ENCODE results near the gene BRS3. TPM values are rescaled to one million over a fixed set of nuclear protein-coding genes. Genes with fewer than 3 reads are reported as not detected.

BRS3 gene
- total RNA-seq, 1 donor from 2014 or later: not detected

DNA sequence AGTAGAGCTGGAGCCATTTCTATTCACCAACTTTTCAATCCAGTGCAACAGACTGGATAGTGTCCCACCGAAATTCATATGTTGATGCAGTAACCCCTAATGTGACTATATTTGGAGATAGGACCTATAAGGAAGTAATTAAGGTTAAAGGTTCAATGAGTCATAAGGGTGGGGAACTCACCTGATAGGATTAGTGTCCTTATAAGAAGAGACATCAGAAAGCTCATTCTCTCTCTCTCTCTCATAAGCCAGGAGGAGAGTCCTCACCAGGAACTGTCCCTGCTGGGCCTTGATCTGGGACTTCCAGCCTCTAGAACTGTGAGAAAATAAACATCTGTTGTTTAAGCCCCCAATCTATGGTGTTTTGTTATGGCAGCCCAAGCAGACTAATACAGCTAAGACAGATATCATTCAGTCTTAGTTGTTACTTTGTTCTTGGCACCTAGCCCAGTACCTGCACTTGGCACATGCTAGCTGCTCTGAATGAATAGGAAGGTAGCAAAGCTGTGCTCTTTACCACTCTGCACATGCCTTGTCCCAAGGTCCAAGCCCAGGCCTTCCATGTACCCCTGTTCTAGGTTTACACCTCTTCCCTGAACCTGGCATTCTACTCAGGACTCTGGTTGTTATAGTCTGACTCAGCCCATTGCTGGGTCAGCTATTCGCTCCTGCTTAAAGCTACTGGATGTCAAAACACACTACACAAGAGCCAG, 19.2 kb upstream of the BRS3 start:
- H3K9me3 Mint-ChIP-seq: peaks cover 7% of the 10 kb centered on the region
- H3K27ac Mint-ChIP-seq: no peak overlapping the region
- peaks cover 5% of the 10 kb centered on the region for H3K27me3 Mint-ChIP-seq
- intact Hi-C loops (cut with micrococcal nuclease): no loop called here
- DNase-seq: no peak
- H3K4me3 Mint-ChIP-seq: no peak overlapping the region
- H3K36me3 Mint-ChIP-seq (ENCODE audit: low read depth): no peaks in the 10 kb centered on the region
- peaks cover 3% of the 10 kb centered on the region for H3K4me1 Mint-ChIP-seq

- Mint-ChIP-seq H3K36me3 (ENCODE audit: low read depth) (no peaks in the 10 kb centered on the region), H3K27me3 (no peaks in the 10 kb centered on the region), H3K4me3 (no peak overlapping the region), H3K9me3 (peaks cover 7% of the 10 kb centered on the region), H3K4me1 (peaks cover 2% of the 10 kb centered on the region), H3K27ac (no peak overlapping the region)
- DNase-seq: no peak
- intact Hi-C loops (cut with micrococcal nuclease): no loop called here
These were observed 14.1 kb upstream of the BRS3 start for GRCh38 chrX:136473663-136474062.

DNA sequence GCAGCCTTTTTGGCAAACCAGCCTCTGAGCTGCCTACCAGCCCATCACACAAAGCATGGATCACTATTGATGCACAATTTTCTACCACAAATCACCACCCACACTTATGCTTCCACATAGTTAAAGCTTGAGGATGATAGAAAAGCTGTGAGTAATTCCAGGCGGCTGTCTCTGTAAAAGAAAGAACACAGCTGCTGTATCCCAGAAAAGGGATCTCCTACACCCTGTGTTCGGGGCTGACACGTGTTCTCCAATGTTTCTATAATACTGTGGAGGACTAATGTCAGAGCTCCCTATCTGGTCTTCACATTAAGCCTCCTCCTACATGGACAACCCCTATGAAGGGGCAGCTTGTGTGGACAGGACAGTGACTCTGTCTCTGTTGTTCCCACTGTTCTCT, 12.5 kb upstream of the BRS3 start:
- intact Hi-C loops (cut with micrococcal nuclease): no loop called here
- no peak overlapping the region for H3K27ac Mint-ChIP-seq
- H3K27me3 Mint-ChIP-seq: no peaks in the 10 kb centered on the region
- peaks cover 2% of the 10 kb centered on the region for H3K4me1 Mint-ChIP-seq
- no peak for DNase-seq
- no peaks in the 10 kb centered on the region for H3K36me3 Mint-ChIP-seq (ENCODE audit: low read depth)
- no peak overlapping the region for H3K4me3 Mint-ChIP-seq
- H3K9me3 Mint-ChIP-seq: peaks cover 7% of the 10 kb centered on the region

- peaks cover 2% of the 10 kb centered on the region for H3K4me1 Mint-ChIP-seq
These were observed 11.2 kb upstream of the BRS3 start for GRCh38 chrX:136476501-136476900.

GRCh38 chrX:136477026-136477425, 10.7 kb upstream of the BRS3 start:
- Mint-ChIP-seq H3K27me3 (no peaks in the 10 kb centered on the region), H3K4me1 (peaks cover 2% of the 10 kb centered on the region), H3K27ac (no peak overlapping the region), H3K9me3 (peaks cover 4% of the 10 kb centered on the region), H3K4me3 (no peak overlapping the region), H3K36me3 (ENCODE audit: low read depth) (no peaks in the 10 kb centered on the region)
- intact Hi-C loops (cut with micrococcal nuclease): no loop called here
- DNase-seq: no peak

More at GRCh38 chrX:136476501-136476900, 11.2 kb upstream of the BRS3 start:
- no peak for DNase-seq
- Mint-ChIP-seq H3K27ac (no peak overlapping the region), H3K9me3 (peaks cover 7% of the 10 kb centered on the region), H3K27me3 (no peaks in the 10 kb centered on the region), H3K36me3 (ENCODE audit: low read depth) (no peaks in the 10 kb centered on the region), H3K4me3 (no peak overlapping the region)
- intact Hi-C loops (cut with micrococcal nuclease): no loop called here

DNA sequence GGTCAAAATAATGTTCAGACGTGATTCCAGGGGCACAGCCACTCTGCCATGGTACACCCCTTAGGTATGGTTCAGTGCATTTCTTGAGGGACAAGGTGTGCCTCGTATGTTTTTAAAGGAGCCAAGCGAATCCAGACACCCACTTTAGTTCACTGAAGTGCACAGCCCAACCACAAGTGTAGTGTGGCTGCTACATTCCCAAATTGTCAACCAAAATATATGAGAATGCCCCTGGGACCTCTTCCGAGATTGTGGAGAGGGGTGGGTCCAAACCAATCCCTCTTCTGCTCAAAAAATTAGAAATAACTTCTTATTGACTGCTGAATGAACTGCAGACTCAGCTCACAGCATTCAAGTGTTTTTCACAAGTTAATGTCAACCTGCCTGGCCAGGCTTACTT, 7.4 kb upstream of the BRS3 start:
- Mint-ChIP-seq H3K27me3 (peaks cover 15% of the 10 kb centered on the region), H3K9me3 (no peaks in the 10 kb centered on the region), H3K27ac (no peak overlapping the region), H3K36me3 (ENCODE audit: low read depth) (no peaks in the 10 kb centered on the region), H3K4me3 (no peak overlapping the region), H3K4me1 (peaks cover 2% of the 10 kb centered on the region)
- DNase-seq: no peak
- intact Hi-C loops (cut with micrococcal nuclease): no loop called here

DNA sequence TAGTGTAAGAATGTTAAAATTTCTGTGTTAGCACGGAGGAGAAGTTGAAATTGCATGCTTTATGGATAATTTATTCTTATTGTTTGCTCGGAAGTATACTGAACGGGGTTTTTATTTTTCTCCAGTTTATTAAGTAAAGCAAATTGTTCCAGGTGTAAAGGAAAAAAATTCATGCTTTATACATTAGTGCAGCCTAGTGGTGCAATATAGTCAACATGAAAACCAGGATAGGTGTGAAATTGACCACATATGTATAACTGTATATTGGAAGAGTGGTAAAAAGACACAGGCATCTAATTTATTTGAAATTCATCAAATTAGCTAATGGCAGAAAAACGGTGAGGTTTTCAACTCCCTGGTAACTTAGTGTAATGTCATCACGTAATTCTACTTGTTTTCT, 959 bp downstream of the BRS3 start:
- no peaks in the 10 kb centered on the region for H3K9me3 Mint-ChIP-seq
- DNase-seq: no peak
- no peaks in the 10 kb centered on the region for H3K36me3 Mint-ChIP-seq (ENCODE audit: low read depth)
- H3K27me3 Mint-ChIP-seq: peaks cover 48% of the 10 kb centered on the region
- intact Hi-C loops (cut with micrococcal nuclease): no loop called here
- H3K27ac Mint-ChIP-seq: no peak overlapping the region
- H3K4me3 Mint-ChIP-seq: no peak overlapping the region
- no peaks in the 10 kb centered on the region for H3K4me1 Mint-ChIP-seq

- H3K4me1 Mint-ChIP-seq: peaks cover 2% of the 10 kb centered on the region
- no peaks in the 10 kb centered on the region for H3K9me3 Mint-ChIP-seq
- no peak overlapping the region for H3K27ac Mint-ChIP-seq
- intact Hi-C loops (cut with micrococcal nuclease): loop anchor here (10.0 kb wide), 1 partner anchor 423 kb away; no protein-coding TSS in a partner anchor
- H3K36me3 Mint-ChIP-seq (ENCODE audit: low read depth): no peaks in the 10 kb centered on the region
- no peak overlapping the region for H3K4me3 Mint-ChIP-seq
- no peak for DNase-seq
- peaks cover 28% of the 10 kb centered on the region for H3K27me3 Mint-ChIP-seq
These were observed 4.1 kb downstream of the BRS3 start for GRCh38 chrX:136491832-136492231.

DNA sequence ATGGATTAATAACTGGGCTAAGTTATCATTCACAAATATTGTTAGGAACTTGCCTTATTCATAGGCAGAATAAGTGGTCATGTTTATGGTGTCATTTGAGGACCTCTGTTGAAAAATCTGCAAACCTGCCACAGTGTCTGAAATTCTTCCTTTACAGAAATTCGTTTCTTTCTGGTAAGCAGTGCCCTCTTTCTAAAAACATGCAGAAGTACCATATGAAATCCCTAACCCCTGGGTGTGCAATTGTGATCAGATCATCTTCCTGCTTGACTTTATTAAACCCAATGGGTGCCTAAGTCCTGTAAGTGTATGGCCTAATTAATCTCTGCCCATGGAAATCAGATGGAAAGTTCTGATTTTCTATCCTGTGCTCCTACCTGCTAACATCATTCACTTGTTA, 5.3 kb downstream of the BRS3 start:
- Mint-ChIP-seq H3K9me3 (no peaks in the 10 kb centered on the region), H3K36me3 (ENCODE audit: low read depth) (no peaks in the 10 kb centered on the region), H3K27ac (no peak overlapping the region), H3K4me1 (peaks cover 2% of the 10 kb centered on the region), H3K27me3 (peaks cover 22% of the 10 kb centered on the region), H3K4me3 (no peak overlapping the region)
- intact Hi-C loops (cut with micrococcal nuclease): loop anchor here (10.0 kb wide), 1 partner anchor 422 kb away; no protein-coding TSS in a partner anchor
- no peak for DNase-seq

DNA sequence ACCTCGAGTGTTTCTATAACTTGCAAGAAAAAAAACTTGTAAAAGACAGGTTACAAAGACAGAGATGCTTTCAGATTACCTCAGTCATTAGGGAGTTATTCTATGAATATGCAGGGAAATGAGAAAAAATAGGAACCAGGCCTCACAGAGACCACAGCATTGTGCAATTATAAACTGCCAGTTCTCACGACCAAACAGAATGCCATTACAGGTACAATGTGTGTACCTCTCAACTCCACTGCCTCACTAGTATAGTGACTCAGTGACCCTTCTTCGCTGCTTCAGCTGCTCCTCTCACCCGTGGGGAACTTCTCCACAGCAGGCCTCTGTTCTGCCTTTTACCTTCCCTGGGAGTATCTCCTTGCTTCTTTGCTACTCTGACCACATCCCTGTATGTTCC, 7.3 kb downstream of the BRS3 start:
- H3K9me3 Mint-ChIP-seq: no peaks in the 10 kb centered on the region
- intact Hi-C loops (cut with micrococcal nuclease): loop anchor here (5.0 to 10.0 kb wide), 3 partner anchors 122 to 420 kb away; partner anchors contain the start of gene MAP7D3
- DNase-seq: no peak
- H3K36me3 Mint-ChIP-seq (ENCODE audit: low read depth): peaks cover 2% of the 10 kb centered on the region
- H3K27ac Mint-ChIP-seq: no peak overlapping the region
- peak overlapping the region; percentile 17 for H3K4me3 Mint-ChIP-seq
- peaks cover 14% of the 10 kb centered on the region for H3K4me1 Mint-ChIP-seq
- peaks cover 15% of the 10 kb centered on the region for H3K27me3 Mint-ChIP-seq

DNA sequence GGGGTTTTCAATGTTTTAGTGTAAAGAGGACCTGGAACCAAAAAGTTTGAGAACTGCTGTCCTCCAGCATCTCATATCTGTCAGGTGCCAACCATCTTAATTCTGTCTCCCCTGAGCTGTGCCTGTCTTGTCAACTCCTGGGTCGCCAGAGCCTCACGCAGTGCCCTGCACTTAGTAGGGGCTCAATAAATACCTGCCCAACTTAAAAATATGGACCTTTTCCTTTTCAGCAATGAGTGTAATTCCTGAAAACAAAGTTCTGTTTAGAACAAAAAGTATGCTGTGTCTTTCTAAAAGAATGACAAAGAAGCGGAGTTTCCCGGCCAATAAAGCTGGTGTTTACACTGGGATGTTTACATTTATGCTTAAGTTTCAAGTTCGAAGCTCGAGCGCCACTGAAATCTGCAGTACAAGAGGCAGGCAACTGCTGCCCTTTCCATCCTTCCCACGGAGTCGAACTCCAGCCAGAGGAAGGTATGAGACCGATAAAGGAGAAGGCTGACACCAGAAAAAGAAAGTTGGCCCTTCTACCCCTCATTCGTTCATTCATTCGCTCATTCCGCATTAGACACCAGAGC, 8.5 kb downstream of the BRS3 start:
- H3K4me3 Mint-ChIP-seq: peak overlapping the region; percentile 87
- H3K27me3 Mint-ChIP-seq: peaks cover 6% of the 10 kb centered on the region
- H3K27ac Mint-ChIP-seq: peak overlapping the region; percentile 94
- H3K9me3 Mint-ChIP-seq: no peaks in the 10 kb centered on the region
- peaks cover 8% of the 10 kb centered on the region for H3K36me3 Mint-ChIP-seq (ENCODE audit: low read depth)
- intact Hi-C loops (cut with micrococcal nuclease): loop anchor here (2.0 to 10.0 kb wide), 8 partner anchors 81 to 537 kb away; partner anchors contain the start of genes GPR101 and MAP7D3
- DNase-seq: no peak
- H3K4me1 Mint-ChIP-seq: peaks cover 15% of the 10 kb centered on the region

GRCh38 chrX:136496764-136497555, 9.2 kb downstream of the BRS3 start:
- H3K9me3 Mint-ChIP-seq: no peaks in the 10 kb centered on the region
- H3K4me1 Mint-ChIP-seq: peaks cover 18% of the 10 kb centered on the region
- peak overlapping the region; percentile 94 for H3K27ac Mint-ChIP-seq
- peaks cover 4% of the 10 kb centered on the region for H3K27me3 Mint-ChIP-seq
- H3K4me3 Mint-ChIP-seq: peak overlapping the region; percentile 94
- peaks cover 12% of the 10 kb centered on the region for H3K36me3 Mint-ChIP-seq (ENCODE audit: low read depth)
- peak; percentile 95 for DNase-seq
- intact Hi-C loops (cut with micrococcal nuclease): loop anchor here (1.0 to 10.0 kb wide), 10 partner anchors 80 to 536 kb away; partner anchors contain the start of genes GPR101, MAP7D3, MMGT1 and RBMX

DNA sequence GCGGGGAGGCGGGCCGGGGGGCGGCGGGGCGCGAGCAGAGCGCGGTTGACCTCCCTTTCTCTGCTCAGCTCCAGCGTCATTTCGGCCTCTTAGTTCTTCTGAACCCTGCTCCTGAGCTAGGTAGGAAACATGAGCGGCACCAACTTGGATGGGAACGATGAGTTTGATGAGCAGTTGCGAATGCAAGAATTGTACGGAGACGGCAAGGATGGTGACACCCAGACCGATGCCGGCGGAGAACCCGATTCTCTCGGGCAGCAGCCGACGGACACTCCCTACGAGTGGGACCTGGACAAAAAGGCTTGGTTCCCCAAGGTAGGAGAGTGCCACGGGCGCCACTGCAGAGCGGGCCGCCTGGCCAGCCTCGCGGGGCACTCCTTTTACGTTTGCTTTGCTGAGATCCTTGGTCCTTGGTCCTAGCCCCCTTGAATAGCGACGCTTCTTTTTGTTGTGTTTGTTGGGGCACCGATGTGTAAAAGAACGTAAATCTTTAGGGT, 9.9 kb downstream of the BRS3 start, which contains the start of gene HTATSF1:
HTATSF1 (plus strand) TSS at position 37 of the 497 bp plus-strand sequence; CDS start at position 130, 93 bp downstream.
- Mint-ChIP-seq H3K27ac (peak within 1 kb of the TSS; percentile 94), H3K9me3 (no peaks in the 10 kb centered on the region), H3K4me1 (peaks cover 18% of the 10 kb centered on the region), H3K36me3 (ENCODE audit: low read depth) (peaks cover 12% of the 10 kb centered on the region), H3K27me3 (no peaks in the 10 kb centered on the region), H3K4me3 (peak within 1 kb of the TSS; percentile 94)
- intact Hi-C loops (cut with micrococcal nuclease): loop anchor here (1.0 to 10.0 kb wide), 10 partner anchors 79 to 535 kb away; partner anchors contain the start of genes GPR101, MAP7D3, MMGT1 and RBMX
- DNase-seq: no peak

Data from activated CD4-positive, alpha-beta T cell treated with anti-CD3 and anti-CD28 coated beads, Interleukin-2, amount 10 ng/mL, durations not matched to agents 24 days and 14 days (primary cell).